ENCODE measurements around the gene GPT2. TPM values are rescaled to one million over a fixed set of nuclear protein-coding genes. Genes with fewer than 3 reads are reported as not detected.

Gene GPT2
- polyA plus RNA-seq, 1 donor: 34.3 TPM

DNA sequence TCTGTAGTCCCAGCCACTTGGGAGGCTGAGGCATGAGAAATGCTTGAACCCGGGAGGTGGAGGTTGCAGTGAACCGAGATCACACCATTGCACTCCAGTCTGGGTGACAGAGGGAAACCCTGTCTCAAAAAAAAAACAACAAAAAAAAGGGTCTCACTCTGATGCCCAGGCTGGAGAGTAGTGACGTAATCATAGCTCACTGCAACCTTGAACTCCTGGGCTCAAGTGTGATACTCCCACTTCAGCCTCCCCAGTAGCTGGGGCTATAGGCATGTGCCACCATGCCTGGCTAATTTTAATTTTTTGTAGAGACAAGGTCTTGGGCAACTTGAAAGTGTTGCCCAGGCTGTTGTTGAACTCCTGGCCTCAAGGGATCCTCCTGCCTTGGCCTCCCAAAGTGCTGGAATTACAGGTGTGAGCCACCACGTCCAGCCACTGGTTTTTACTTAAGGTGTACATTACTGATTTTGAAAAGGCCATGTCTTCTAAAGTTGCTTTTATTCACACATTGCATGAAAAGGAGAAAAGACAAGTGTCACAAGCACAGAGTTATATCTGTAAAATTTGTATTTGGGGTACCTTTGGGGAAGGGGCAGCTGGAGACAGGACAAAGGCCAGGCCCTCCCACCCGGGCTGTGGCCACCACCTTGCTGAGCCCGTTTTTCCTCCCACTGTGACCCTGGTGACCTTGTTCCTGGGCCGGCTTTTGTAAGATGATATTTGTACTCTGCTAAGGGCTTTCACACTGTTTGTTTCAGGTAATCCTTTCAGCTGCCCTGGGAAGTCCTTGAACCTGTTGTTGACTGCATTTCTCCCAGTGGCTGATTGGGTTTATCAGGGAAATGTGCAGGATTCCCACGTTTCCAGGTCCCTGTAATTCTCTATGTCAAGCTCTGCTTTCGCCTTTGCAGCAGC lies 11.5 kb downstream of the GPT2 start:
- no peak for DNase-seq

GRCh38 chr16:46896314-46896968 lies 12.3 kb downstream of the GPT2 start:
- DNase-seq: no peak

GRCh38 chr16:46897471-46897870 lies 13.3 kb downstream of the GPT2 start:
- DNase-seq: no peak

GRCh38 chr16:46898006-46898405 lies 13.8 kb downstream of the GPT2 start:
- no peak for DNase-seq

GRCh38 chr16:46899443-46900143 lies 15.4 kb downstream of the GPT2 start:
- DNase-seq: no peak

- DNase-seq: no peak
Measured at GRCh38 chr16:46900455-46901235, 16.5 kb downstream of the GPT2 start.

GRCh38 chr16:46901709-46902108 lies 17.5 kb downstream of the GPT2 start:
- DNase-seq: no peak

- no peak for DNase-seq
Measured at GRCh38 chr16:46903255-46903905, 19.2 kb downstream of the GPT2 start.

DNA sequence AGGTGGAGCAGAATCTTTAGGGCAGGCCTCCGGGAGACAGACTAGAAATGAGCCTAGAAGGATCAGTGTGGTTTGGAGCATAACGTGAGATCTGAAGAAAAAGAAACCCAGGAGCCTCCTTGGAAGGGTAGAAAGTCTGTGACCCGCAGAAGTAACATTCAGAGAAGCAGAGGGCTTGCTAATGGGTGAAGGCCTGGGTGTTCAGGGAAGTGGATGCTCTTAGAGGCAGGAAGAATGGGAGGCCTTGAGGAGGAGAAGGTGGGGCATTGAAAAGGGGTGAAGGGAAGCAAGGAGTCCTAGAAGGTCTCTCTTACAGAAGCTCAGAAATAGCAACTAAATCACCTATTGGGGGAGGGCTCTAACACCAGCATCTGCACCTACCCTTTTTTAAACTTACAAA lies 20.3 kb downstream of the GPT2 start:
- no peak for DNase-seq

DNA sequence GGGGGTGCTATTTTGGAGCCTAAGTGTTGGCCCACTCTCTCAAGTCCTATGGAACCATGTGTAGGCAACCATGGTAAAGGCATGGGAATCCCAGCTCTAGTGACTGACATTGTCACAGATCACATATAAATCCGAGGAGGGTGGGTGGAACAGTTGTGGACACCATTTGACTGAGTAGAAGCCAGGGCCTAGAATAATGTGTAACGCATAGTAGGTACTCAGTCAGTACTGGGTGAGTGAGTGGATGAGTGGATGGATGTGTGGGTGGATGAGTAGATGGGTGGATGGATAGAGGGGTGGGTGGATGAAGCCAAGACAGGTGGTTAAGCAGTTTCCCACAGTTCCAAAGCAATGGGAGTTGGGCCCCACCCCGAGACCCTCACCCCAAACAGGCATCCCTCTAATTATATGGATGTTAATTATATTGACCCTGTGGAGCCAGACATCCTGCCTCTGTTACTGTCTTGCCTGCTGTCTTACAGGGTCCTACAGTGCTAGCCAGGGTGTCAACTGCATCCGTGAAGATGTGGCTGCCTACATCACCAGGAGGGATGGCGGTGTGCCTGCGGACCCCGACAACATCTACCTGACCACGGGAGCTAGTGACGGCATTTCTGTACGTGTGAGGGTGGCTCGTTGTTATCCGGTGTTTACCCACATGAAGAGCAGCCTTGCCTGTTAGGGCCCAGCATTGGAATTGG lies 22.3 kb downstream of the GPT2 start:
- no peak for DNase-seq

DNA sequence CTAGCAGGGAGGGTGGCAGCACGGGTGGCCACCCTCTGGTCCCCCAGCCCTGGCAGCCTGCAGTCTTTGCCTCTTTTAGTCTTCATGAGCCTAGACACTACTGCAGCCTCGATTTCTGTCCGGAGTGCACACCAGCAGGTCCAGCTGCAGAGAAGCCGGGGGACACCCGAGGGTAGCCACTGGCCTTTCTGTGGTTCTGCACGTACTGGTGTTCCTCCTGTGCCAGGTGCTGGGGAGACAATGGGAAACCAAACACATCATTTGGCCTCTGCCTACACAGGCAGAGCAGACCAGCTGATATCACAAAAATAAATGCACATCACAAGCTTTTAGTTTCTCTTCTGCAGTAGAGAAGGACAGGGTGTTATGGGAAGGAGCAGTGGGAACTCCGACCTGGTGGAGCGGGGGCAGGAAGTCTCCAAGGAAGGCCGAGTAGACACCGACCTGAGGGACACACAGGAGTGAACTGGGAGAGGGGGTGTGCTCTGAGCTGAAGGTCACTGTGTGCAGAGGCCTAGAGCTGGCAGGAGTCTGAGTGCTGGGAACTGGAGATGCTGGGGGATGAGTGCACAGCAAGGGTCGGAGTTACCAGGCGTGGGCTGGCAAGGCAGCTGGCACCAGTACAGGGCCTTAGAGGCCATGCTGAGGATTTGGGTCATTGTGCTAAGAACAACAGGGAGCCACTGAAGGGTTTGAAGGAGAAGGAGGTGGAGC lies 23.1 kb downstream of the GPT2 start:
- DNase-seq: no peak

DNA sequence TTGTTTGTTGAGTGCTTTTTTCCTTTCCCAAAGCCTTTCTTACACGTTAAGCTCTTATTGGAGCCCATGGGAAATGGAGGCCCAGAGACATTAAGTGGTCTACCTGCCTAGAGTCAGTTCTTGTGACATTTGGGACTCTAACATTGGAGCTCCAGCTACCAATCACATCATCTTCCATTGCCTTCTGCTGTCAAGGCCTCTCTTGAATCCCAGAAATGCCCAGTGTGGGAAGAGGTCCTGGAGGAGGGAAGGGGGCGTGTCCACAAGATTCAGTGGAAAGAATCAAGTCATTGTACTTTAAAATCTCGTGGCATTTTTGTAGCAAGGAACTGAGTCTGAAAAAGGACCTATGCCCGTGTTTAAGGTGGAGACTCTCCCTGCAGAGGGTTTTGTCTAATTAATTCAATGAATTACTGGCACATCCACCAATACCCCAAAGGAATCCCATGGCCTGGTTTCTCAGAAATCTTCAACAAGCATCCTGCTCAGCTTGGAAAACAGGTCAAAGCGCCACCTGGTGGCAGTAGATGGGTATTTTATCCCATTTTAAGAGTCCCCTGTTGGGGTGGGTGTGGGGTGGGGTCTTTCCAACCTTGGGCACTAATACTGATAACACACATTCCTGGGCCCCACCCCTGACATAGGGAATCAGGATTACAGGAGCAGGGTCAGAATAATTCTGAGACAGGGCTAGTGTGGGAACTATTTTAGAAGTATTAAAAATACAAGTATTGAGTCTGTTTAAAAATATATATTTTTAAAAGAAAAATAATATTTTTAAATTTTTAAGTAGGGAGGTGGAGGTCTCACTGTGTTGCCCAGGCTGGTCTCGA lies 24.6 kb downstream of the GPT2 start:
- DNase-seq: no peak

DNA sequence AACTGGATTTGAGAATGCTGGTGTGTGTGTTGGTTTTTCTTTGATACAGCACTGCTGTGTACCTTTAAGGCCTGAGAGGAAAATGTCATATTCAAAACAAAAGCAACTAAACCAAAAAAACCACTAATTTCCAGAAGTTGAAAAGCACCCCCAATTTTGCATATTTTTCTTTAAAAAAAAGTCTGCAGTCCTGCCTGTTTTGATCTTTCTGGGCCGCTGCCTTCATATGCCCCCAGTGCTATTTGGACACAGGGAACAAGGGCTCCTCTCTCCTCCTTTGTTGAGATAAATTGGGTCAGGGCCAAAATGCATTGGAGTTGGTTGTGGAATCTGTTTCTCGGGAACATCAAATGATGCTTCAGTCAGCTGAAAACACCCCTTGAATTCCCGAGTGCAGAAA lies 26.9 kb downstream of the GPT2 start:
- no peak for DNase-seq

GRCh38 chr16:46911650-46912049 lies 27.5 kb downstream of the GPT2 start:
- no peak for DNase-seq

GRCh38 chr16:46914556-46915201 lies 30.5 kb downstream of the GPT2 start:
- no peak for DNase-seq

GRCh38 chr16:46915483-46916025 lies 31.4 kb downstream of the GPT2 start:
- no peak for DNase-seq

- no peak for DNase-seq
Measured at GRCh38 chr16:46916980-46917379, 32.8 kb downstream of the GPT2 start.

- DNase-seq: no peak
Measured at GRCh38 chr16:46918400-46918799, 34.2 kb downstream of the GPT2 start.

Data from left kidney (tissue), 2 donors.